Stomach (tissue), 9 donors: ENCODE data around the gene ZNF280D. TPM values are rescaled to one million over a fixed set of nuclear protein-coding genes. Genes with fewer than 3 reads are reported as not detected.

Experiments used
- DNase-seq, 2 donors: peaks; one replicate each; pipeline versions ENCODE4 v3.0.0 to v3.0.0-alpha.2; 2013 to 2019
- H3K27ac ChIP-seq, 5 donors: fragments of 200-600 bp in 4 of 5; sonication (generic) in 4 of 5; one replicate each; pipeline ENCODE4 v1.5.1; 2013 to 2019; ENCODE audit warnings: mild to moderate bottlenecking in 1 of 5, moderate library complexity in 1 of 5
- H3K27me3 ChIP-seq, 3 donors: fragments of 200-600 bp; sonication (generic); one replicate each; pipeline ENCODE4 v1.5.1; 2017 to 2019; ENCODE audit warnings: mixed run types in 1 of 3
- H3K36me3 ChIP-seq, 4 donors: fragments of 200-600 bp; sonication (generic); 1 replicate in 3 of 4; 2 replicates in 1 of 4; pipeline ENCODE4 v1.5.1; 2016 to 2019
- H3K4me1 ChIP-seq, 4 donors: fragments of 200-600 bp; sonication (generic); one replicate each; pipeline ENCODE4 v1.5.1; 2016 to 2019
- H3K4me3 ChIP-seq, 4 donors: fragments of 200-600 bp; sonication (generic) in 3 of 4; one replicate each; pipeline ENCODE4 v1.5.1; 2016 to 2019; ENCODE audit warnings: mild to moderate bottlenecking in 1 of 4
- H3K9me3 ChIP-seq, 4 donors: fragments of 200-600 bp; sonication (generic); one replicate each; pipeline ENCODE4 v1.5.1; 2016 to 2019
- EP300 ChIP-seq: sonication (generic); formaldehyde crosslinking; IDR thresholded peaks from one replicate; pipeline ENCODE4 v1.6.1; 2017; ENCODE audit warnings: antibody characterized with exemption
- POLR2A ChIP-seq, 4 donors: fragments of 450-650 bp; IDR thresholded peaks; one replicate each; pipeline ENCODE4 v1.6.1; 2016; ENCODE audit warnings: antibody characterized with exemption in 4 of 4, control low read depth in 2 of 4, mild to moderate bottlenecking in 1 of 4, moderate library complexity in 1 of 4
- POLR2AphosphoS5 ChIP-seq, 3 donors: sonication (generic); formaldehyde crosslinking; IDR thresholded peaks; one replicate each; pipeline ENCODE4 v1.6.1; 2016; ENCODE audit warnings: antibody characterized with exemption in 3 of 3
- WGBS, 5 donors: extraction: QIAGEN DNeasy Blood & Tissue Kit in 3 of 5; methylation state at CpG; one replicate each; pipeline versions ENCODE4 v1.1.5 to v1.1.7; 2013 to 2018; 5-methylcytosine and 5-hydroxymethylcytosine counted together
- intact Hi-C: fragments of 100-400 bp; cut with DNase I; formaldehyde crosslinking; loops from one replicate; pipeline ENCODE4 v1.15.1; 2023; ENCODE audit warnings: low total_unique reads
- polyA plus RNA-seq, 3 donors: library from polyadenylated mRNA; stranded (reverse); fragments of 200-250 nt; gene quantifications; one replicate each; pipeline ENCODE4 v1.2.3, GENCODE V29; 2013
- small RNA-seq, 4 donors: library from RNA; depleted of rRNA; stranded (forward); fragments of <200 nt; gene quantifications; one replicate each; pipeline ENCODE3, GENCODE V24; 2016
- total RNA-seq, 5 donors: library from RNA; depleted of rRNA; stranded (reverse); fragments of >200 nt; gene quantifications; one replicate each; pipeline versions ENCODE4 v1.1.0 to v1.2.3, GENCODE V29; 2014 to 2016
- TF ChIP-seq, protein P1 (sequence below), 7 experiments: fragments of 450-650 bp in 4 of 7; fragments of 200-600 bp in 3 of 7; sonication (generic) in 3 of 7; IDR thresholded peaks; one replicate each; pipeline ENCODE4 v1.5.1; 2016 to 2019; ENCODE audit warnings: antibody characterized with exemption in 7 of 7, control low read depth in 2 of 7, mild to moderate bottlenecking in 1 of 7
- donor health status: healthy with polysubstance abuse.
- donor health status: Bipolar disorder and iron deficiency.
- donor health status: healthy.

ZNF280D gene
- total and polyA plus RNA-seq, 8 donors: 7.6 to 142 (median 33.3) TPM

DNA sequence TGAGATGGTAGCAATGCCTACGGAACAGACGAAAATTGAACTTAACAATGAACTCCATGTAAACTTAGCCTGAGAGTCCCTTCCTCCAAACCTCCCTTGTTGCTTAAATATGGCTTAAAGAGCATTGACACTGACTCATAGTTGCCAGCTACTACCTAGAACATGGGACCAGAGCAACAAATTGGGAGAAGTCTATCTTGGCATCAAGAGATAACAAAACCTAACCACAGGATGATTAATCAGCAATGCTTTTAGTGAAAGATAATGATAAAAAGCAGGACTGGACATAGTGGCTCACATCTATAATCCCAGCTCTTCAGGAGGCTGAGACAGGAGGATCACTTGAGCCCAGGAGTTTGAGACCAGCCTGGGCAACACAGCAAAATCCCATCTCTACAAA lies 150.5 kb downstream of the ZNF280D start:
- no peak overlapping the region for H3K27ac ChIP-seq
- H3K9me3 ChIP-seq: peaks cover 11 to 44% (median 25%) of the 10 kb centered on the region in 4 donors
- no peak for DNase-seq
- no peak for TF ChIP-seq EP300
- TF ChIP-seq POLR2AphosphoS5 (IDR thresholded peaks at IDR 0.05): no peak
- no peak for TF ChIP-seq POLR2A (IDR thresholded peaks at IDR 0.05)
- TF ChIP-seq, protein P1, sequence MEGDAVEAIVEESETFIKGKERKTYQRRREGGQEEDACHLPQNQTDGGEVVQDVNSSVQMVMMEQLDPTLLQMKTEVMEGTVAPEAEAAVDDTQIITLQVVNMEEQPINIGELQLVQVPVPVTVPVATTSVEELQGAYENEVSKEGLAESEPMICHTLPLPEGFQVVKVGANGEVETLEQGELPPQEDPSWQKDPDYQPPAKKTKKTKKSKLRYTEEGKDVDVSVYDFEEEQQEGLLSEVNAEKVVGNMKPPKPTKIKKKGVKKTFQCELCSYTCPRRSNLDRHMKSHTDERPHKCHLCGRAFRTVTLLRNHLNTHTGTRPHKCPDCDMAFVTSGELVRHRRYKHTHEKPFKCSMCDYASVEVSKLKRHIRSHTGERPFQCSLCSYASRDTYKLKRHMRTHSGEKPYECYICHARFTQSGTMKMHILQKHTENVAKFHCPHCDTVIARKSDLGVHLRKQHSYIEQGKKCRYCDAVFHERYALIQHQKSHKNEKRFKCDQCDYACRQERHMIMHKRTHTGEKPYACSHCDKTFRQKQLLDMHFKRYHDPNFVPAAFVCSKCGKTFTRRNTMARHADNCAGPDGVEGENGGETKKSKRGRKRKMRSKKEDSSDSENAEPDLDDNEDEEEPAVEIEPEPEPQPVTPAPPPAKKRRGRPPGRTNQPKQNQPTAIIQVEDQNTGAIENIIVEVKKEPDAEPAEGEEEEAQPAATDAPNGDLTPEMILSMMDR (IDR thresholded peaks at IDR 0.05): no peak
- WGBS, 5 donors: 88 to 100% (median 90%) methylated on average over 2 of the region's 2 CpGs
- H3K36me3 ChIP-seq: no peaks in the 10 kb centered on the region
- no peak overlapping the region for H3K4me3 ChIP-seq
- H3K4me1 ChIP-seq: no peaks in the 10 kb centered on the region
- intact Hi-C loops: no loop called here
- no peaks in the 10 kb centered on the region for H3K27me3 ChIP-seq

Small RNAs within 50 kb of the gene (small RNA-seq; reads per million reads assigned to genes)
- gene RF00019: 0 reads per million in 4 donors

Other genes starting within 250 kb of the ZNF280D start
- gene TCF12, start 185.1 kb upstream of the ZNF280D start, total RNA-seq: 100 to 1,000 TPM in 4 of 5 donors, 10 to 100 TPM in 1; 84.3 to 462 (median 244) TPM
- 10 to 100 TPM; 11.2 to 15.8 (median 12.4) TPM for gene TCF12, start 185.1 kb upstream of the ZNF280D start, polyA plus RNA-seq